SK-N-MC (cell line): ENCODE results near the gene PPP2CA.

Source experiments
- EZH2 ChIP-seq: fragments of 200-600 bp; sonication (generic); IDR thresholded peaks from one replicate; pipeline ENCODE4 v1.6.1; 2017; ENCODE audit warnings: antibody characterized with exemption
- FOXP2 ChIP-seq: optimal IDR thresholded peaks from 2 replicates; pipeline ENCODE3; 2011; ENCODE audit warnings: mild to moderate bottlenecking, moderate library complexity; ENCODE audit not compliant: insufficient read depth; ENCODE audit errors: extremely low read length, control extremely low read depth
- POLR2AphosphoS5 ChIP-seq: IDR thresholded peaks from 2 replicates; pipeline ENCODE4 v1.6.1; 2012; ENCODE audit warnings: mild to moderate bottlenecking, low read depth, low read length, borderline replicate concordance

- TF ChIP-seq POLR2AphosphoS5 = no peak
- no peak for TF ChIP-seq EZH2
- TF ChIP-seq FOXP2 = no peak
These were observed 64.1 kb downstream of the PPP2CA start for GRCh38 chr5:134161513-134162395.
